Esophagus muscularis mucosa (tissue), 4 donors: Measurements from ENCODE around the gene ACE.

Source experiments
- EP300 ChIP-seq: sonication (generic); formaldehyde crosslinking; IDR thresholded peaks from one replicate; pipeline ENCODE4 v1.6.1; 2017; ENCODE audit warnings: antibody characterized with exemption
- POLR2A ChIP-seq: fragments of 450-650 bp; IDR thresholded peaks from one replicate; pipeline ENCODE4 v1.6.1; 2017; ENCODE audit warnings: antibody characterized with exemption, moderate library complexity, mild to moderate bottlenecking, low read depth
- POLR2AphosphoS5 ChIP-seq, 2 donors: sonication (generic); formaldehyde crosslinking; IDR thresholded peaks; one replicate each; pipeline ENCODE4 v1.6.1; 2017; ENCODE audit warnings: antibody characterized with exemption in 2 of 2
- TF ChIP-seq, protein P1 (sequence below), 3 experiments: fragments of 200-600 bp in 2 of 3; fragments of 450-650 bp in 1 of 3; sonication (generic) in 2 of 3; IDR thresholded peaks; one replicate each; pipeline ENCODE4 v1.5.1; 2017 to 2019; ENCODE audit warnings: antibody characterized with exemption in 3 of 3, mild to moderate bottlenecking in 2 of 3, moderate library complexity in 1 of 3

DNA sequence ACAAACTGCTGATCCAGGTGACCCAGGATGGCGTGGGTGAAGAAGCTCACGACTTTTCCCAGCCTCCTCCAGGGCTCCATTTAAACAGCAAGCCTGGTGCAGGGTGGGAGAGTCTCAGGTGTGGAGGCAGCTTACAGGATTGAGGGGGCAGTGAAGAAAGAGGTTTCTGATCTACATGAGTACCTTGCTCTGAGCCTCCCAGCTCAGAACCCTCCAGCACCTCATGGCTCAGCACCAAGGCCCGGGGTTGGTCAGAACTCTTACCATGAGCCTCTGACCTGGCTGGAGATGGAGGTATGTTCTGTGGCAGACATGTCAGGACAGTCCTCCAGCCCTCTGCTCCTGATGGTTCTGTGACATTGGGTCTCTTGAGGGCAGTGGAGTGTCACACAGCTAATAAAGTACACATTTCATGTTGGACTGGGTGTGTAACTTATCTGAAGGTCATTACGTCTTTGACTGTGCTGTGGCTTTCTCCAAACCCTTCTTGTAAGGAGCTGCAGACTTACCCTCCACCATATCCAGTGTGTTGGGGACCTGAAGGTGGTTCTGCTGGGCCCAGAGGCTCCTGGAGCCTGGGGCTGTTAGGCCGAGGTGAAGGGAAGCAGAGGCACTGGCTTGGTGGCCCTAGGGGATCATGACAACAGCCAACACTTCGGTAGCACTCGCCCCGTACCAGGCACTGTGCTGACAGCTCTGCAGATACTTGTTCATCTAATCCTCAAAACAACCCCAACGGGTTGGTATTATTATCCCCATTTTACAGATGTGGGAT lies 69.6 kb downstream of the ACE start:
- TF ChIP-seq POLR2A (no peak), EP300 (no peak), POLR2AphosphoS5 (IDR thresholded peaks at IDR 0.05) (no peak)
- TF ChIP-seq, protein P1, sequence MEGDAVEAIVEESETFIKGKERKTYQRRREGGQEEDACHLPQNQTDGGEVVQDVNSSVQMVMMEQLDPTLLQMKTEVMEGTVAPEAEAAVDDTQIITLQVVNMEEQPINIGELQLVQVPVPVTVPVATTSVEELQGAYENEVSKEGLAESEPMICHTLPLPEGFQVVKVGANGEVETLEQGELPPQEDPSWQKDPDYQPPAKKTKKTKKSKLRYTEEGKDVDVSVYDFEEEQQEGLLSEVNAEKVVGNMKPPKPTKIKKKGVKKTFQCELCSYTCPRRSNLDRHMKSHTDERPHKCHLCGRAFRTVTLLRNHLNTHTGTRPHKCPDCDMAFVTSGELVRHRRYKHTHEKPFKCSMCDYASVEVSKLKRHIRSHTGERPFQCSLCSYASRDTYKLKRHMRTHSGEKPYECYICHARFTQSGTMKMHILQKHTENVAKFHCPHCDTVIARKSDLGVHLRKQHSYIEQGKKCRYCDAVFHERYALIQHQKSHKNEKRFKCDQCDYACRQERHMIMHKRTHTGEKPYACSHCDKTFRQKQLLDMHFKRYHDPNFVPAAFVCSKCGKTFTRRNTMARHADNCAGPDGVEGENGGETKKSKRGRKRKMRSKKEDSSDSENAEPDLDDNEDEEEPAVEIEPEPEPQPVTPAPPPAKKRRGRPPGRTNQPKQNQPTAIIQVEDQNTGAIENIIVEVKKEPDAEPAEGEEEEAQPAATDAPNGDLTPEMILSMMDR (IDR thresholded peaks at IDR 0.05): no peak
